GM12892 (cell line): ENCODE measurements around the gene C1orf115.

Source experiments
- POLR2A ChIP-seq: IDR thresholded peaks from 2 replicates; pipeline ENCODE4 v1.6.1; 2011; ENCODE audit warnings: low read depth, low read length, control low read depth
- TAF1 ChIP-seq: IDR thresholded peaks from 2 replicates; pipeline ENCODE4 v1.6.1; 2011; ENCODE audit warnings: low read depth, mild to moderate bottlenecking, control low read depth, low read length, borderline replicate concordance

DNA sequence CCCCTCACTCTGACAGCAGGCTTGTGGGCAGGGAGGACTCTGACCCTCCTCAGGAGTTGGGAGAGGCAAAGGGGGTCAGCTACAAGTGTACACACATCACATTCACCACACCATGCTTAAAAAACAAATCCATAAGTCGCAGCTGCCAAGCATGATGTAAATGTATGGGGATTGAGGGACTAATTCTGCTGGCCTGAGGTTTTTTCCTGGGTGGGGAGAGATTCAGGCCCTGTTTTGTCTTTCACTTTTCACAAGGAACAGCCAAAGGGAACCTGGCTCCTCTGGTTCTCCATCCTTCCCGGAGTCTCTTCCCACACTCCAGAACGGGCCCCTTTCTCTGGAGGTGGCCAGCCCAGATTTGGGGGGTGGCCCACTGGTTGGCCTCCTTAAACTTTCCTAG is 56.7 kb downstream of the C1orf115 start:
- no peak for TF ChIP-seq POLR2A
- no peak for TF ChIP-seq TAF1
